Upper lobe of left lung (tissue), 6 donors: ENCODE results near the gene C2orf81. TPM values are rescaled to one million over a fixed set of nuclear protein-coding genes. Genes with fewer than 3 reads are reported as not detected.

Experiments
- ATAC-seq, 2 donors: fragments of 200-7000 bp; cut with Tn5 transposase; one replicate each; pipeline ENCODE4 v1.9.1; 2022; ENCODE audit warnings: mild to moderate bottlenecking in 2 of 2, moderate library complexity in 2 of 2; ENCODE audit not compliant: low FRiP score in 2 of 2
- DNase-seq, 2 donors: peaks; one replicate each; pipeline ENCODE4 v3.0.0-alpha.2; 2019 to 2020
- H3K27ac ChIP-seq, 4 donors: fragments of 200-600 bp; sonication (generic); one replicate each; pipeline ENCODE4 v1.5.1; 2016 to 2019
- H3K27me3 ChIP-seq, 4 donors: fragments of 200-600 bp; sonication (generic); one replicate each; pipeline ENCODE4 v1.5.1; 2017 to 2019
- H3K36me3 ChIP-seq, 4 donors: fragments of 200-600 bp; sonication (generic); one replicate each; pipeline ENCODE4 v1.5.1; 2016 to 2019
- H3K4me1 ChIP-seq, 4 donors: fragments of 200-600 bp; sonication (generic); one replicate each; pipeline ENCODE4 v1.5.1; 2018 to 2019
- H3K4me3 ChIP-seq, 4 donors: fragments of 200-600 bp; sonication (generic); one replicate each; pipeline ENCODE4 v1.5.1; 2017 to 2019; ENCODE audit warnings: mild to moderate bottlenecking in 2 of 4, moderate library complexity in 1 of 4
- H3K9me3 ChIP-seq, 4 donors: fragments of 200-600 bp; sonication (generic); one replicate each; pipeline ENCODE4 v1.5.1; 2018 to 2019
- CTCF ChIP-seq, 6 experiments: fragments of 450-650 bp in 4 of 6; fragments of 200-600 bp in 2 of 6; sonication (generic) in 2 of 6; IDR thresholded peaks; one replicate each; pipeline ENCODE4 v1.5.1; 2016 to 2019; ENCODE audit warnings: antibody characterized with exemption in 6 of 6
- EP300 ChIP-seq, 4 donors: sonication (generic); formaldehyde crosslinking; IDR thresholded peaks; one replicate each; pipeline ENCODE4 v1.5.1; 2017; ENCODE audit warnings: antibody characterized with exemption in 4 of 4, control low read depth in 2 of 4
- POLR2A ChIP-seq, 4 donors: fragments of 450-650 bp; IDR thresholded peaks; one replicate each; pipeline ENCODE4 v1.5.1; 2016 to 2017; ENCODE audit warnings: antibody characterized with exemption in 4 of 4, mild to moderate bottlenecking in 2 of 4
- POLR2AphosphoS5 ChIP-seq, 2 donors: sonication (generic); formaldehyde crosslinking; IDR thresholded peaks; one replicate each; pipeline ENCODE4 v1.5.1; 2017; ENCODE audit warnings: antibody characterized with exemption in 2 of 2
- WGBS, 2 donors: methylation state at CpG; one replicate each; pipeline ENCODE4 v1.1.5; 2017 to 2018; 5-methylcytosine and 5-hydroxymethylcytosine counted together
- total RNA-seq, 6 donors: library from RNA; depleted of rRNA in 4 of 6; stranded (reverse); fragments of >200 nt in 4 of 6; gene quantifications; one replicate each; pipeline versions ENCODE4 v1.1.0 to v1.2.1, GENCODE V29; 2016 to 2021
- donor health status: DM: no; HTN: no; CAD: no; lungs with moderate emphysema.
- donor health status: DM: no; HTN: yes; CAD: no; lungs with severe emphysema.

The C2orf81 gene
- total RNA-seq, 6 donors from 2014 or later, result 2.6 to 12.3 (median 5.7) TPM

GRCh38 chr2:74430502-74430901 is 9.1 kb upstream of the C2orf81 start:
- no peaks in the 10 kb centered on the region for H3K9me3 ChIP-seq
- H3K27me3 ChIP-seq, result no peaks in the 10 kb centered on the region
- H3K27ac ChIP-seq, result no peak overlapping the region
- WGBS, 2 donors, result 85 to 87% methylated on average over 11 of the region's 11 CpGs
- DNase-seq, result peak in 1 of 2 donors; percentile 63
- no peak overlapping the region for H3K4me3 ChIP-seq
- H3K36me3 ChIP-seq, result peaks cover 3 to 68% (median 46%) of the 10 kb centered on the region in 4 donors
- TF ChIP-seq CTCF (IDR thresholded peaks at IDR 0.05) (no peak), POLR2A (IDR thresholded peaks at IDR 0.05) (no peak), EP300 (IDR thresholded peaks at IDR 0.05) (no peak)
- ATAC-seq, result no peak
- no peaks in the 10 kb centered on the region for H3K4me1 ChIP-seq

GRCh38 chr2:74429487-74430451 is 8.3 kb upstream of the C2orf81 start:
- DNase-seq, result peak in 1 of 2 donors; percentile 53
- ATAC-seq, result peak in 1 of 2 donors; percentile 11
- no peak overlapping the region for H3K27ac ChIP-seq
- no peak for TF ChIP-seq POLR2A (IDR thresholded peaks at IDR 0.05)
- TF ChIP-seq EP300 (IDR thresholded peaks at IDR 0.05), result no peak
- TF ChIP-seq CTCF (IDR thresholded peaks at IDR 0.05), result no peak
- no peak for TF ChIP-seq POLR2AphosphoS5 (IDR thresholded peaks at IDR 0.05)
- H3K36me3 ChIP-seq, result peaks cover 3 to 74% (median 46%) of the 10 kb centered on the region in 4 donors
- no peaks in the 10 kb centered on the region for H3K4me1 ChIP-seq
- no peaks in the 10 kb centered on the region for H3K27me3 ChIP-seq
- WGBS, 2 donors, result 88 to 93% methylated on average over 10 to 18 of the region's 18 CpGs
- no peaks in the 10 kb centered on the region for H3K9me3 ChIP-seq
- H3K4me3 ChIP-seq, result no peak overlapping the region

GRCh38 chr2:74428675-74429074 is 7.3 kb upstream of the C2orf81 start:
- ATAC-seq (no peak), DNase-seq (no peak)
- no peaks in the 10 kb centered on the region for H3K27me3 ChIP-seq
- WGBS, 2 donors, result 88 to 98% methylated on average over 5 of the region's 5 CpGs
- no peak overlapping the region for H3K27ac ChIP-seq
- no peaks in the 10 kb centered on the region for H3K9me3 ChIP-seq
- peaks cover 3 to 74% (median 46%) of the 10 kb centered on the region in 4 donors for H3K36me3 ChIP-seq
- no peak overlapping the region for H3K4me3 ChIP-seq
- TF ChIP-seq EP300 (IDR thresholded peaks at IDR 0.05) (no peak), CTCF (IDR thresholded peaks at IDR 0.05) (no peak), POLR2AphosphoS5 (IDR thresholded peaks at IDR 0.05) (no peak), POLR2A (IDR thresholded peaks at IDR 0.05) (no peak)
- no peaks in the 10 kb centered on the region for H3K4me1 ChIP-seq

- H3K27me3 ChIP-seq, result no peaks in the 10 kb centered on the region
- peaks cover 0 to under 1% (median 0%) of the 10 kb centered on the region in 4 donors for H3K4me1 ChIP-seq
- TF ChIP-seq EP300 (IDR thresholded peaks at IDR 0.05) (no peak), POLR2A (IDR thresholded peaks at IDR 0.05) (no peak), CTCF (IDR thresholded peaks at IDR 0.05) (no peak), POLR2AphosphoS5 (IDR thresholded peaks at IDR 0.05) (no peak)
- H3K9me3 ChIP-seq, result no peaks in the 10 kb centered on the region
- no peak overlapping the region for H3K4me3 ChIP-seq
- no peak overlapping the region for H3K27ac ChIP-seq
- DNase-seq (no peak), ATAC-seq (no peak)
- WGBS, 2 donors, result 70 to 88% methylated on average over 3 of the region's 3 CpGs
- peaks cover 3 to 74% (median 46%) of the 10 kb centered on the region in 4 donors for H3K36me3 ChIP-seq
Measured at GRCh38 chr2:74427551-74427950, 6.1 kb upstream of the C2orf81 start.
